Aorta (tissue), 5 donors: ENCODE data around the gene BRD4. TPM values are rescaled to one million over a fixed set of nuclear protein-coding genes. Genes with fewer than 3 reads are reported as not detected.

Experiments
- ATAC-seq: fragments of 200-7000 bp; cut with Tn5 transposase; one replicate; pipeline ENCODE4 v1.9.1; 2022; ENCODE audit warnings: moderate library complexity; ENCODE audit not compliant: low FRiP score
- DNase-seq, 2 donors: peaks; one replicate each; pipeline ENCODE4 v3.0.0-alpha.2; 2020
- H3K27ac ChIP-seq, 2 donors: one replicate each; pipeline ENCODE4 v1.5.1; 2013; ENCODE audit warnings: low read length in 2 of 2, mild to moderate bottlenecking in 2 of 2, moderate library complexity in 2 of 2, control low read depth in 1 of 2, inconsistent platforms in 1 of 2, low read depth in 1 of 2
- H3K27me3 ChIP-seq, 2 donors: one replicate each; pipeline ENCODE4 v1.6.1; 2013; ENCODE audit warnings: control low read depth in 1 of 2, low read length in 1 of 2, mild to moderate bottlenecking in 1 of 2, moderate library complexity in 1 of 2; ENCODE audit not compliant: insufficient read depth in 2 of 2, control insufficient read depth in 1 of 2
- H3K36me3 ChIP-seq, 2 donors: one replicate each; pipeline ENCODE4 v1.6.1; 2013; ENCODE audit warnings: control low read depth in 1 of 2, low read length in 1 of 2, mild to moderate bottlenecking in 1 of 2; ENCODE audit not compliant: insufficient read depth in 2 of 2, control insufficient read depth in 1 of 2
- H3K4me1 ChIP-seq, 2 donors: one replicate each; pipeline ENCODE4 v1.6.1; 2013; ENCODE audit warnings: low read length in 2 of 2, control low read depth in 1 of 2, mild to moderate bottlenecking in 1 of 2, moderate library complexity in 1 of 2; ENCODE audit not compliant: insufficient read depth in 2 of 2, control insufficient read depth in 1 of 2
- H3K4me3 ChIP-seq, 2 donors: one replicate each; pipeline ENCODE4 v1.5.1; 2013; ENCODE audit warnings: low read length in 2 of 2, control low read depth in 1 of 2, mild to moderate bottlenecking in 1 of 2
- H3K9me3 ChIP-seq: one replicate; pipeline ENCODE4 v1.6.1; 2013; ENCODE audit warnings: mild to moderate bottlenecking, low read length; ENCODE audit not compliant: control insufficient read depth
- WGBS, 2 donors: extraction: QIAGEN DNeasy Blood & Tissue Kit; methylation state at CpG; one replicate each; pipeline ENCODE4 v1.1.7; 2013; 5-methylcytosine and 5-hydroxymethylcytosine counted together
- intact Hi-C, 2 donors: fragments of 100-400 bp; cut with DNase I; formaldehyde crosslinking; loops; one replicate each; pipeline versions ENCODE4 v1.14.2 to v1.15.0; 2022
- polyA plus RNA-seq, 2 donors: library from polyadenylated mRNA; stranded (reverse); fragments of 200-250 nt; gene quantifications; one replicate each; pipeline ENCODE4 v1.2.3, GENCODE V29; 2013
- total RNA-seq, 2 donors: library from RNA; stranded (reverse); fragmentation: NEBNext Ultra II Directional; extraction: Animal tissue kit (Norgen Biotek cat#: 25700); gene quantifications; one replicate each; pipeline ENCODE4 v1.2.1, GENCODE V29; 2021
- donor health status: healthy with polysubstance abuse.
- donor health status: Bipolar disorder and iron deficiency.
- donor health status: DM: no; HTN: no; CAD: no.
- donor health status: DM: no; HTN: no; CAD: no.
- donor health status: DM: yes; HTN: yes; CAD: no.

BRD4 gene
- total and polyA plus RNA-seq, 4 donors = 12.3 to 126 (median 86.6) TPM

- Histone ChIP-seq H3K27ac (peak overlapping the region; percentile 16 to 64), H3K9me3 (no peaks in the 10 kb centered on the region), H3K4me1 (peaks cover 0 to 5% of the 10 kb centered on the region in 2 donors), H3K27me3 (no peaks in the 10 kb centered on the region), H3K4me3 (peak overlapping the region; percentile 58 to 65), H3K36me3 (peaks cover 0 to 7% of the 10 kb centered on the region in 2 donors)
- WGBS, 2 donors = 2% methylated on average over 69 to 91 of the region's 91 CpGs
- intact Hi-C loops = loop anchor here (1.0 to 5.0 kb wide), 3 partner anchors 18 to 56 kb away; no protein-coding TSS in a partner anchor
- DNase-seq = peak; percentile 88 to 95
- ATAC-seq = peak; percentile 77
Observed at GRCh38 chr19:15195371-15196334, 136.7 kb downstream of the BRD4 start.

DNA sequence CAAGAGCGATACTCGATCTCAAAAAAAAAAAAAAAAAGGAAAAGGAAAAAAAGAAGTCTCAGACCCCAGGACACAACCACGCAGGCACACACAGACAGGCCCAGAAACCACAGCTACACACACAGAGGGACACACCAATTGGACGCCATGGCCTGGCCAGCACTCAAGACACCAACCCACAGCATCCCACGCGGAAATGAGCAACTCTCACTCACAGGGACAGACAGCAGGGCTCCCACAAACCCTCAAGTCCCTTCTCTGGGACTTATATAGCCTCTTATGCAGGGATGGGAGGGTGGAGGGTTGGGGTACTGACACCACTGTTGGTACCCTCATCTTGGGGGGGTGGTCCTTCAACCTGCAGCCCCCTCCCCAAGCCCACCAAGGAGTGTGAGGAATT, 137.4 kb downstream of the BRD4 start:
- intact Hi-C loops = loop anchor here (1.0 to 5.0 kb wide), 5 partner anchors 18 to 252 kb away; partner anchors contain the start of gene WIZ (in 1 of the 2)
- Histone ChIP-seq H3K9me3 (no peaks in the 10 kb centered on the region), H3K4me3 (no peak overlapping the region), H3K27me3 (no peaks in the 10 kb centered on the region), H3K4me1 (peaks cover 0 to 5% of the 10 kb centered on the region in 2 donors), H3K36me3 (peaks cover 0 to 7% of the 10 kb centered on the region in 2 donors), H3K27ac (peak overlapping the region in 1 of 2 donors; percentile 64)
- 8% methylated on average over 6 of the region's 6 CpGs for WGBS, 2 donors
- DNase-seq (peak; percentile 83 to 84), ATAC-seq (peak; percentile 33)

GRCh38 chr19:15191982-15192381, 140.4 kb downstream of the BRD4 start:
- ATAC-seq = no peak
- no peak overlapping the region for H3K4me3 ChIP-seq

DNA sequence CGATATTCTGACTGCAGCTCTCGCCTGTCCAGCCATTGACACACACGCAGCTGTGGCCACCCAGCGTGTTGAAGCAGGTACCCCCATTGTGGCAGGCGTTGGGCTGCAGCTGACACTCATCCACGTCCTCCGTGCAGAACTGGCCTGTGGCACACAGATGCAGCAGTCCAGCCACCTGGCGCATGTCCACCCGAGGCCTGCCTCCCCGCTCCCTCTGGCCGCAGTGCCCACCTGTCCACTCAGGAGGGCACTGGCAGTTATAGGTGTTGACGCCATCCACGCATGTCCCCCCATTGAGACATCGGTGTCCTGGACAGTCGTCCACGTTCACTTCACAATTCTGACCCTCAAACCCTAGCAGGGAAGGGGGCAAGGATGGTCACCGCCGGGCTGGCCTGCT, 140.8 kb downstream of the BRD4 start:
- H3K27ac ChIP-seq = no peak overlapping the region
- H3K9me3 ChIP-seq = no peaks in the 10 kb centered on the region
- ATAC-seq (no peak), DNase-seq (no peak)
- H3K4me1 ChIP-seq = peaks cover 0 to 5% of the 10 kb centered on the region in 2 donors
- WGBS, 2 donors = 81% methylated on average over 18 of the region's 18 CpGs
- H3K4me3 ChIP-seq = no peak overlapping the region
- H3K27me3 ChIP-seq = no peaks in the 10 kb centered on the region
- intact Hi-C loops = loop anchor here in 1 of 2 donors (5.0 kb wide), 2 partner anchors 146 to 256 kb away; partner anchors contain the start of gene WIZ
- H3K36me3 ChIP-seq = peaks cover 2 to 19% of the 10 kb centered on the region in 2 donors

More at GRCh38 chr19:15191982-15192381, 140.4 kb downstream of the BRD4 start:
- no peaks in the 10 kb centered on the region for H3K9me3 ChIP-seq
- H3K27me3 ChIP-seq = no peaks in the 10 kb centered on the region
- H3K36me3 ChIP-seq = peaks cover 2 to 15% of the 10 kb centered on the region in 2 donors
- H3K27ac ChIP-seq = no peak overlapping the region
- DNase-seq = no peak
- intact Hi-C loops = loop anchor here in 1 of 2 donors (5.0 kb wide), 2 partner anchors 145 to 255 kb away; partner anchors contain the start of gene WIZ
- 83 to 84% methylated on average over 18 of the region's 18 CpGs for WGBS, 2 donors
- H3K4me1 ChIP-seq = peaks cover 0 to 5% of the 10 kb centered on the region in 2 donors

- peak; percentile 10 for ATAC-seq
Observed at GRCh38 chr19:15188851-15189250, 143.5 kb downstream of the BRD4 start.

GRCh38 chr19:15187026-15188007, 145.0 kb downstream of the BRD4 start:
- 90 to 92% methylated on average over 38 of the region's 38 CpGs for WGBS, 2 donors
- Histone ChIP-seq H3K27ac (no peak overlapping the region), H3K27me3 (no peaks in the 10 kb centered on the region), H3K9me3 (no peaks in the 10 kb centered on the region), H3K4me1 (no peaks in the 10 kb centered on the region), H3K36me3 (peaks cover 2 to 22% of the 10 kb centered on the region in 2 donors), H3K4me3 (no peak overlapping the region)
- ATAC-seq (no peak), DNase-seq (no peak)
- intact Hi-C loops = no loop called here

More at GRCh38 chr19:15188851-15189250, 143.5 kb downstream of the BRD4 start:
- Histone ChIP-seq H3K27me3 (no peaks in the 10 kb centered on the region), H3K4me3 (no peak overlapping the region), H3K36me3 (peaks cover 2 to 22% of the 10 kb centered on the region in 2 donors), H3K27ac (no peak overlapping the region), H3K4me1 (no peaks in the 10 kb centered on the region), H3K9me3 (no peaks in the 10 kb centered on the region)
- intact Hi-C loops = no loop called here
- WGBS, 2 donors = 87 to 89% methylated on average over 24 of the region's 24 CpGs
- no peak for DNase-seq
